ENCODE results near the gene LY6G6F. TPM values are rescaled to one million over a fixed set of nuclear protein-coding genes. Genes with fewer than 3 reads are reported as not detected.

The LY6G6F gene
- total and polyA plus RNA-seq, 10 of the 15 experiments (the other 5 are each of a cell fraction or from before 2014, with no cell fraction given), result not detected

DNA sequence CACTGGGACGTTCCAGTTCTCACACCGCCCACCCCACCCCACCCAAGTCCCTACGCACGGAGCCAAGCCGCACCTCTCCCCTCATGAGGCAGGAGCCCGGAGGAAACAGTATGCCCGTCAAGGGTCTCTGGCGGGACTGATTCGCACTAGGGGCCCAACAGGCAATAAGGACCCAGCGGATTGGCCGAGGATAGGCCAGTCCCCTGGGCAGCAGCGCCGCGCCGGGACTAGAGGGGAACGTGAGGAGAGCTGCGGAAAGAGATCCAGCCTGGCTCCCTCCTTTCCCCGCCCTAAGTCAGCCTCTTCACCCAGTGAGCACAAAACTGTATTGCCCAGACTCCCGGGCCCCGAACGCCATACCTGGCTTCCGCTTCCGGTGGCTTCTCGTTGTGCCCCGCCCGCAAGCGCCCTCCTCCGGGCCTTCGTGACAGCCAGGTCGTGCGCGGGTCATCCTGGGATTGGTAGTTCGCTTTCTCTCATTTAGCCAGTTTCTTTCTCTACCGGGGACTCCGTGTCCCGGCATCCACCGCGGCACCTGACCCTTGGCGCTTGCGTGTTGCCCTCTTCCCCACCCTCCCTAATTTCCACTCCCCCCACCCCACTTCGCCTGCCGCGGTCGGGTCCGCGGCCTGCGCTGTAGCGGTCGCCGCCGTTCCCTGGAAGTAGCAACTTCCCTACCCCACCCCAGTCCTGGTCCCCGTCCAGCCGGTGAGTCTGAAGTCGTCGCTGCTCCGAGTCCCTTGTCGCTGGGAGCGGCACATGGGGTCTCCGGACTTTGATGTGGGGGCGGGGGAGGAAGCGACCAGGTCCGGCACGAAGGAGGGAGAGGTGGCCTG, 40.9 kb upstream of the LY6G6F start, which contains the start of gene CSNK2B (continued):
- TF ChIP-seq, protein P1, sequence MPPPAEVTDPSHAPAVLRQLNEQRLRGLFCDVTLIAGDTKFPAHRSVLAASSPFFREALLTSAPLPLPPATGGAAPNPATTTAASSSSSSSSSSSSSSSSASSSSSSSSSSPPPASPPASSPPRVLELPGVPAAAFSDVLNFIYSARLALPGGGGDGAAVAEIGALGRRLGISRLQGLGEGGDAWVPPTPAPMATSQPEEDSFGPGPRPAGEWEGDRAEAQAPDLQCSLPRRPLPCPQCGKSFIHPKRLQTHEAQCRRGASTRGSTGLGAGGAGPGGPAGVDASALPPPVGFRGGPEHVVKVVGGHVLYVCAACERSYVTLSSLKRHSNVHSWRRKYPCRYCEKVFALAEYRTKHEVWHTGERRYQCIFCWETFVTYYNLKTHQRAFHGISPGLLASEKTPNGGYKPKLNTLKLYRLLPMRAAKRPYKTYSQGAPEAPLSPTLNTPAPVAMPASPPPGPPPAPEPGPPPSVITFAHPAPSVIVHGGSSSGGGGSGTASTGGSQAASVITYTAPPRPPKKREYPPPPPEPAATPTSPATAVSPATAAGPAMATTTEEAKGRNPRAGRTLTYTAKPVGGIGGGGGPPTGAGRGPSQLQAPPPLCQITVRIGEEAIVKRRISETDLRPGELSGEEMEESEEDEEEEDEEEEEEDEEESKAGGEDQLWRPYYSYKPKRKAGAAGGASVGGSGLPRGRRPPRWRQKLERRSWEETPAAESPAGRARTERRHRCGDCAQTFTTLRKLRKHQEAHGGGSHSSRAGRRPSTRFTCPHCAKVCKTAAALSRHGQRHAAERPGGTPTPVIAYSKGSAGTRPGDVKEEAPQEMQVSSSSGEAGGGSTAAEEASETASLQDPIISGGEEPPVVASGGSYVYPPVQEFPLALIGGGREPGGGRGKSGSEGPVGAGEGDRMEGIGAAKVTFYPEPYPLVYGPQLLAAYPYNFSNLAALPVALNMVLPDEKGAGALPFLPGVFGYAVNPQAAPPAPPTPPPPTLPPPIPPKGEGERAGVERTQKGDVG (CRISPR knock-in tag; IDR thresholded peaks at IDR 0.05), result no peak
- TF ChIP-seq RCOR1 (conservative IDR thresholded peaks at IDR 0.05; ENCODE audit: low read depth, low read length) (no peak), CHD2 (IDR thresholded peaks at IDR 0.05; ENCODE audit: borderline replicate concordance, low read depth, low read length) (0 out of 2 replicates have a peak, but pooled peaks have one; percentile 16), ZNF207 (IDR thresholded peaks at IDR 0.05; ENCODE audit: borderline replicate concordance) (no peak; the same call in 1 of the 2 replicates), CHD1 (IDR thresholded peaks at IDR 0.05; ENCODE audit: low read depth, low read length) (0 out of 2 replicates have a peak, but pooled peaks have one; percentile 40), MTA2 (IDR thresholded peaks at IDR 0.05; ENCODE audit: low read depth) (peak; percentile 87), NR2F1 (conservative IDR thresholded peaks at IDR 0.05) (peak; percentile 59), RELA (IDR thresholded peaks at IDR 0.05; ENCODE audit: borderline replicate concordance, partially characterized antibody) (no peak), TCF7 (IDR thresholded peaks at IDR 0.05; ENCODE audit: borderline replicate concordance) (0 out of 2 replicates have a peak, but pooled peaks have one; percentile 23), ZZZ3 (IDR thresholded peaks at IDR 0.05; ENCODE audit: control insufficient read depth, insufficient read length, low read depth) (no peak), KLF5 (IDR thresholded peaks at IDR 0.05; ENCODE audit: partially characterized antibody) (peak; percentile 19), GABPA (IDR thresholded peaks at IDR 0.05; ENCODE audit: low read depth) (peak; percentile 91)
- TF ChIP-seq, protein P2, sequence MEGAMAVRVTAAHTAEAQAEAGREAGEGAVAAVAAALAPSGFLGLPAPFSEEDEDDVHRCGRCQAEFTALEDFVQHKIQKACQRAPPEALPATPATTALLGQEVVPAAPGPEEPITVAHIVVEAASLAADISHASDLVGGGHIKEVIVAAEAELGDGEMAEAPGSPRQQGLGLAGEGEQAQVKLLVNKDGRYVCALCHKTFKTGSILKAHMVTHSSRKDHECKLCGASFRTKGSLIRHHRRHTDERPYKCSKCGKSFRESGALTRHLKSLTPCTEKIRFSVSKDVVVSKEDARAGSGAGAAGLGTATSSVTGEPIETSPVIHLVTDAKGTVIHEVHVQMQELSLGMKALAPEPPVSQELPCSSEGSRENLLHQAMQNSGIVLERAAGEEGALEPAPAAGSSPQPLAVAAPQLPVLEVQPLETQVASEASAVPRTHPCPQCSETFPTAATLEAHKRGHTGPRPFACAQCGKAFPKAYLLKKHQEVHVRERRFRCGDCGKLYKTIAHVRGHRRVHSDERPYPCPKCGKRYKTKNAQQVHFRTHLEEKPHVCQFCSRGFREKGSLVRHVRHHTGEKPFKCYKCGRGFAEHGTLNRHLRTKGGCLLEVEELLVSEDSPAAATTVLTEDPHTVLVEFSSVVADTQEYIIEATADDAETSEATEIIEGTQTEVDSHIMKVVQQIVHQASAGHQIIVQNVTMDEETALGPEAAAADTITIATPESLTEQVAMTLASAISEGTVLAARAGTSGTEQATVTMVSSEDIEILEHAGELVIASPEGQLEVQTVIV (IDR thresholded peaks at IDR 0.05; ENCODE audit: borderline replicate concordance, partially characterized antibody), result peak; percentile 38
- TF ChIP-seq, protein P3, sequence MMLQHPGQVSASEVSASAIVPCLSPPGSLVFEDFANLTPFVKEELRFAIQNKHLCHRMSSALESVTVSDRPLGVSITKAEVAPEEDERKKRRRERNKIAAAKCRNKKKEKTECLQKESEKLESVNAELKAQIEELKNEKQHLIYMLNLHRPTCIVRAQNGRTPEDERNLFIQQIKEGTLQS (IDR thresholded peaks at IDR 0.05; ENCODE audit: borderline replicate concordance, extremely low read depth, low read depth, low read length), result peak; percentile 54; the same call in 1 of the 2 replicates
- TF ChIP-seq, protein P4, sequence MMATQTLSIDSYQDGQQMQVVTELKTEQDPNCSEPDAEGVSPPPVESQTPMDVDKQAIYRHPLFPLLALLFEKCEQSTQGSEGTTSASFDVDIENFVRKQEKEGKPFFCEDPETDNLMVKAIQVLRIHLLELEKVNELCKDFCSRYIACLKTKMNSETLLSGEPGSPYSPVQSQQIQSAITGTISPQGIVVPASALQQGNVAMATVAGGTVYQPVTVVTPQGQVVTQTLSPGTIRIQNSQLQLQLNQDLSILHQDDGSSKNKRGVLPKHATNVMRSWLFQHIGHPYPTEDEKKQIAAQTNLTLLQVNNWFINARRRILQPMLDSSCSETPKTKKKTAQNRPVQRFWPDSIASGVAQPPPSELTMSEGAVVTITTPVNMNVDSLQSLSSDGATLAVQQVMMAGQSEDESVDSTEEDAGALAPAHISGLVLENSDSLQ (IDR thresholded peaks at IDR 0.05), result peak; percentile 72
- TF ChIP-seq, protein P5, sequence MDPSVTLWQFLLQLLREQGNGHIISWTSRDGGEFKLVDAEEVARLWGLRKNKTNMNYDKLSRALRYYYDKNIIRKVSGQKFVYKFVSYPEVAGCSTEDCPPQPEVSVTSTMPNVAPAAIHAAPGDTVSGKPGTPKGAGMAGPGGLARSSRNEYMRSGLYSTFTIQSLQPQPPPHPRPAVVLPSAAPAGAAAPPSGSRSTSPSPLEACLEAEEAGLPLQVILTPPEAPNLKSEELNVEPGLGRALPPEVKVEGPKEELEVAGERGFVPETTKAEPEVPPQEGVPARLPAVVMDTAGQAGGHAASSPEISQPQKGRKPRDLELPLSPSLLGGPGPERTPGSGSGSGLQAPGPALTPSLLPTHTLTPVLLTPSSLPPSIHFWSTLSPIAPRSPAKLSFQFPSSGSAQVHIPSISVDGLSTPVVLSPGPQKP (IDR thresholded peaks at IDR 0.05; ENCODE audit: low read depth, low read length), result peak; percentile 78
- TF ChIP-seq, protein P6, sequence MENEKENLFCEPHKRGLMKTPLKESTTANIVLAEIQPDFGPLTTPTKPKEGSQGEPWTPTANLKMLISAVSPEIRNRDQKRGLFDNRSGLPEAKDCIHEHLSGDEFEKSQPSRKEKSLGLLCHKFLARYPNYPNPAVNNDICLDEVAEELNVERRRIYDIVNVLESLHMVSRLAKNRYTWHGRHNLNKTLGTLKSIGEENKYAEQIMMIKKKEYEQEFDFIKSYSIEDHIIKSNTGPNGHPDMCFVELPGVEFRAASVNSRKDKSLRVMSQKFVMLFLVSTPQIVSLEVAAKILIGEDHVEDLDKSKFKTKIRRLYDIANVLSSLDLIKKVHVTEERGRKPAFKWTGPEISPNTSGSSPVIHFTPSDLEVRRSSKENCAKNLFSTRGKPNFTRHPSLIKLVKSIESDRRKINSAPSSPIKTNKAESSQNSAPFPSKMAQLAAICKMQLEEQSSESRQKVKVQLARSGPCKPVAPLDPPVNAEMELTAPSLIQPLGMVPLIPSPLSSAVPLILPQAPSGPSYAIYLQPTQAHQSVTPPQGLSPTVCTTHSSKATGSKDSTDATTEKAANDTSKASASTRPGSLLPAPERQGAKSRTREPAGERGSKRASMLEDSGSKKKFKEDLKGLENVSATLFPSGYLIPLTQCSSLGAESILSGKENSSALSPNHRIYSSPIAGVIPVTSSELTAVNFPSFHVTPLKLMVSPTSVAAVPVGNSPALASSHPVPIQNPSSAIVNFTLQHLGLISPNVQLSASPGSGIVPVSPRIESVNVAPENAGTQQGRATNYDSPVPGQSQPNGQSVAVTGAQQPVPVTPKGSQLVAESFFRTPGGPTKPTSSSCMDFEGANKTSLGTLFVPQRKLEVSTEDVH (IDR thresholded peaks at IDR 0.05; ENCODE audit: low read depth, partially characterized antibody), result peak; percentile 76

Data from GM12878 (cell line).